NB4 (cell line): ENCODE results near the gene ANKRD66.

Source experiments
- CTCF ChIP-seq: IDR thresholded peaks from one replicate; pipeline ENCODE4 v1.5.1; 2012; ENCODE audit warnings: low read depth, low read length
- MAX ChIP-seq: IDR thresholded peaks from 2 replicates; pipeline ENCODE4 v1.6.1; 2011; ENCODE audit warnings: low read depth, low read length
- POLR2A ChIP-seq: IDR thresholded peaks from 2 replicates; pipeline ENCODE4 v1.6.1; 2011; ENCODE audit warnings: mild to moderate bottlenecking; ENCODE audit not compliant: insufficient read length; ENCODE audit errors: extremely low read depth

DNA sequence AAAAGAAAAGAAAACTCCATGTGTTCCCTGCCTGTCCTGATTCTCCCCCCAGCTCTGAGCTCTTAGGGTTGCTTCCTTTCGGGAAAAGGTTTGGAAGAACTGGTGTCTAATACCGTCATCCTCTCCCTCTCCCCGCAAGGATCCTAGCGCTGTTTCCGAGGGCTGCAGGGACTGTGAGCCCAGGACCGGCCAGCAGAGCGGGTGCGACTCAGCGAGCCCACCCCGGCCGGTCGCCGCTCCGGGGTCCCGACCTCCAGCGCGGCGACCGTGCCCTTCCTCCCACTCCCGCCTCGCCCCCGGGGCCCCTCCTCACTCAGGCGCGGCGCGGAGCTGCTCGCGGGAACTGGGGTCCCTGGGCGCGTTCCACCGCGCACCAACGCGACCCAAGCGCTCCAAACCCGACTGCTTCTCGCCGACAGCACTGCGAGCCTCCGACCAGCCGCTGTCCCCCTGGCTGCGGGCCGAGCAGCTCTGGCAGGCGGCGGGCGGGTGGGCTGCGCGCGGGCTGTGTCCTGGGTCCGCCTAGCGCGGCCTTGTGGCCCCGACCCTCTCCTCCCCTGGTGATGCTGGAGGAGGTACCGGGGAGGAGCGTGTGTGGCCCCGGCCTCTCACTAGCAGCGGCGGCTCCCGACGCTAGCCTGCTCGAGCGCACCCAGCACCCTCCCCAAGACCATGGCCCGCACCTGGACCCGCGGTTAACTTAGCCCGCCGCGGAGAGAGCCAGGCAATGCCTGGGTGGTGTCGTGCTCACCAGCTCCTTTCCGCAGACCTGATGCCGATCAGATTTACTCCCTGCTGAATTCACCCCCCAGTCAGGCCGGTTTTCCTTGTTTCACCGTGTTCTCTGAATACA lies 11.6 kb upstream of the ANKRD66 start, which contains the start of gene PLA2G7:
- TF ChIP-seq CTCF: no peak
- no peak for TF ChIP-seq POLR2A
- no peak for TF ChIP-seq MAX
